ENCODE measurements around the gene KRT8.
A peak's percentile ranks its signal among the peaks of the same experiment; 100 is the strongest.

DNA sequence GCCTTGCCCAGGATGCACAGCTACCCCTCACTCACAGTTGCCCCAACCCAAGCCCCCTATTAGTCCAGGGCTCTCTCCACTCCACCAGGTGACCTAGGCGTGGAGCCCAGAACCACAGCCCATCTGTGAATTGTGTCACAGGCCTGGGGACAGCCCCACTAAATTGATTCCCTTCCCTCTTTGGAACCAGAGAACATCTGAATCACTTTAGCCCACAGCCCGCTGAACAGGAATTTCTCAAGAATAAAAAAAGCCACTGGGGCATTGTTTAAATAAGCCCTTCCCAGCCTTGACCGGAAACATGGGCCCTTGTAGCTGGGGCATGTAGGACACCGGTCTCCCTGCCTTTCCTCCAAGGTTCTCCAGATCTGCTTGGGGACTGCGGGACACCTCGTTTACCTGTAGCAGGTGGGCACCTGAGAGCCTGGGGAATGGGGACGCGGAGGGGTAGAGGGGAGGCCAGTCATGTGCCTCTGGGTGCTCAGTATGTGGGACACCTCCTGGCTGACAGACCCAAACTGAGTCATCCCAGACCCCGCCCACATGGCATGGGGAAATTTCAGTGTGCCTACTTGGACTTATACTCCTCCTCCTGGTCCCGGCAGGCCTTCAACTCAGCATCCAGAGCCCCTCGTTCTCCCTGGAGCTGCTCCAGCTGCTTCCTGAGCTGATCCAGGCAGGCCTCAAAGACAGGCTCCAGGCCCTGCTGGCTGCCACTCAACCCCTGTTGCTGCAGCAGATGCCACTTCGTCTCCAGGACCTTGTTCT is 57.4 kb downstream of the KRT8 start:
- TF ChIP-seq, protein P1, sequence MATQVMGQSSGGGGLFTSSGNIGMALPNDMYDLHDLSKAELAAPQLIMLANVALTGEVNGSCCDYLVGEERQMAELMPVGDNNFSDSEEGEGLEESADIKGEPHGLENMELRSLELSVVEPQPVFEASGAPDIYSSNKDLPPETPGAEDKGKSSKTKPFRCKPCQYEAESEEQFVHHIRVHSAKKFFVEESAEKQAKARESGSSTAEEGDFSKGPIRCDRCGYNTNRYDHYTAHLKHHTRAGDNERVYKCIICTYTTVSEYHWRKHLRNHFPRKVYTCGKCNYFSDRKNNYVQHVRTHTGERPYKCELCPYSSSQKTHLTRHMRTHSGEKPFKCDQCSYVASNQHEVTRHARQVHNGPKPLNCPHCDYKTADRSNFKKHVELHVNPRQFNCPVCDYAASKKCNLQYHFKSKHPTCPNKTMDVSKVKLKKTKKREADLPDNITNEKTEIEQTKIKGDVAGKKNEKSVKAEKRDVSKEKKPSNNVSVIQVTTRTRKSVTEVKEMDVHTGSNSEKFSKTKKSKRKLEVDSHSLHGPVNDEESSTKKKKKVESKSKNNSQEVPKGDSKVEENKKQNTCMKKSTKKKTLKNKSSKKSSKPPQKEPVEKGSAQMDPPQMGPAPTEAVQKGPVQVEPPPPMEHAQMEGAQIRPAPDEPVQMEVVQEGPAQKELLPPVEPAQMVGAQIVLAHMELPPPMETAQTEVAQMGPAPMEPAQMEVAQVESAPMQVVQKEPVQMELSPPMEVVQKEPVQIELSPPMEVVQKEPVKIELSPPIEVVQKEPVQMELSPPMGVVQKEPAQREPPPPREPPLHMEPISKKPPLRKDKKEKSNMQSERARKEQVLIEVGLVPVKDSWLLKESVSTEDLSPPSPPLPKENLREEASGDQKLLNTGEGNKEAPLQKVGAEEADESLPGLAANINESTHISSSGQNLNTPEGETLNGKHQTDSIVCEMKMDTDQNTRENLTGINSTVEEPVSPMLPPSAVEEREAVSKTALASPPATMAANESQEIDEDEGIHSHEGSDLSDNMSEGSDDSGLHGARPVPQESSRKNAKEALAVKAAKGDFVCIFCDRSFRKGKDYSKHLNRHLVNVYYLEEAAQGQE (IDR thresholded peaks at IDR 0.05; ENCODE audit: low read depth): no peak
- TF ChIP-seq YY1 (IDR thresholded peaks at IDR 0.05; ENCODE audit: low read depth) (no peak), RAD21 (IDR thresholded peaks at IDR 0.05; ENCODE audit: low read depth) (no peak; the same call in 1 of the 2 replicates), USF1 (IDR thresholded peaks at IDR 0.05) (peak; percentile 58), EP300 (IDR thresholded peaks at IDR 0.05; ENCODE audit: borderline replicate concordance) (peak; percentile 14; the same call in 1 of the 2 replicates), FOXM1 (IDR thresholded peaks at IDR 0.05; ENCODE audit: borderline replicate concordance, low read depth) (peak; percentile 71; the same call in 1 of the 2 replicates), CEBPB (IDR thresholded peaks at IDR 0.05) (no peak), CREB1 (IDR thresholded peaks at IDR 0.05; ENCODE audit: low read depth) (no peak)
